ENCODE data around the gene KIAA1217.

DNA sequence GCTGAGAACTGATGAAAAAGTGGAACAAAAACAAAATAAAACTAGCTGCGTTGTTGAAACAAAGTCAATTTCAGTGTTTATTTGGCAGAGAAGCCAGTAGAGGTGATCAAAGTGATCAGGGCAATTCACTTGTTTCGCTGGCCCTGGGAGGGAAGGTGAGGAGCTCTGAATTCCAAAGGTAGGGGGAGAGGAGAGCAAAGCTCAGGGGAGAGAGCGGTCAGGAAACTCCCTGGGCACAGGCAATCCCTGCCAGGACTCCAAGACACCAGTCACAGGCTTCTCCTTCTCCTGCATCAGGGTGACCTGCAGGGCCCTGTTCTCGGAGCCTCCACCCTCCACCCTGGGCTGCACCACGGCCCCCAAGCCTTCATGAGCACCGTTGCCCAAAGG, 6.8 kb upstream of the KIAA1217 start:
- TF ChIP-seq, protein P1, sequence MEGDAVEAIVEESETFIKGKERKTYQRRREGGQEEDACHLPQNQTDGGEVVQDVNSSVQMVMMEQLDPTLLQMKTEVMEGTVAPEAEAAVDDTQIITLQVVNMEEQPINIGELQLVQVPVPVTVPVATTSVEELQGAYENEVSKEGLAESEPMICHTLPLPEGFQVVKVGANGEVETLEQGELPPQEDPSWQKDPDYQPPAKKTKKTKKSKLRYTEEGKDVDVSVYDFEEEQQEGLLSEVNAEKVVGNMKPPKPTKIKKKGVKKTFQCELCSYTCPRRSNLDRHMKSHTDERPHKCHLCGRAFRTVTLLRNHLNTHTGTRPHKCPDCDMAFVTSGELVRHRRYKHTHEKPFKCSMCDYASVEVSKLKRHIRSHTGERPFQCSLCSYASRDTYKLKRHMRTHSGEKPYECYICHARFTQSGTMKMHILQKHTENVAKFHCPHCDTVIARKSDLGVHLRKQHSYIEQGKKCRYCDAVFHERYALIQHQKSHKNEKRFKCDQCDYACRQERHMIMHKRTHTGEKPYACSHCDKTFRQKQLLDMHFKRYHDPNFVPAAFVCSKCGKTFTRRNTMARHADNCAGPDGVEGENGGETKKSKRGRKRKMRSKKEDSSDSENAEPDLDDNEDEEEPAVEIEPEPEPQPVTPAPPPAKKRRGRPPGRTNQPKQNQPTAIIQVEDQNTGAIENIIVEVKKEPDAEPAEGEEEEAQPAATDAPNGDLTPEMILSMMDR (IDR thresholded peaks at IDR 0.05), result no peak
- no peak for TF ChIP-seq POLR2A (IDR thresholded peaks at IDR 0.05)

All from adrenal gland (tissue), 5 donors.